Measurements from ENCODE around the gene EPHA3. TPM values are rescaled to one million over a fixed set of nuclear protein-coding genes. Genes with fewer than 3 reads are reported as not detected.

Gene EPHA3
- total and polyA plus RNA-seq, 11 donors = 1.0 to 9.4 (median 3.5) TPM

DNA sequence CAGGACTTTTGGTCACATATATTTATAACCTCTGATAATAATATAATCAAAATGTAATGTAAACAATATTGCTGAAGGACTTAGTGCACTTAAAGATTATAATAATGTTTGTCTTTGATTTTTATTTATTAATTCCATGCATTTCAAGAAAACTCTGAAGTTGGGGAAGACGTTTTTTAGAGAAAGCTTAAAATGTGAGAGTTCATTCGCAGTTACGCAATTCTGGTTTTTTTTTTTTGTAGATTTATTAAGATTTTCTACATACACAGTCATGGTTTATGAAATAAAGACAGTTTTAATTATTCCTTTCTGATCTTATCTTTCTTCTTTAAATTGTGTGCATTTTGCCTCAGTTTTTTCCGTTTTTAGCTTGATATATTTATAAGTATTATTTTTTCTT, 204.7 kb downstream of the EPHA3 start:
- TF ChIP-seq, protein P1, sequence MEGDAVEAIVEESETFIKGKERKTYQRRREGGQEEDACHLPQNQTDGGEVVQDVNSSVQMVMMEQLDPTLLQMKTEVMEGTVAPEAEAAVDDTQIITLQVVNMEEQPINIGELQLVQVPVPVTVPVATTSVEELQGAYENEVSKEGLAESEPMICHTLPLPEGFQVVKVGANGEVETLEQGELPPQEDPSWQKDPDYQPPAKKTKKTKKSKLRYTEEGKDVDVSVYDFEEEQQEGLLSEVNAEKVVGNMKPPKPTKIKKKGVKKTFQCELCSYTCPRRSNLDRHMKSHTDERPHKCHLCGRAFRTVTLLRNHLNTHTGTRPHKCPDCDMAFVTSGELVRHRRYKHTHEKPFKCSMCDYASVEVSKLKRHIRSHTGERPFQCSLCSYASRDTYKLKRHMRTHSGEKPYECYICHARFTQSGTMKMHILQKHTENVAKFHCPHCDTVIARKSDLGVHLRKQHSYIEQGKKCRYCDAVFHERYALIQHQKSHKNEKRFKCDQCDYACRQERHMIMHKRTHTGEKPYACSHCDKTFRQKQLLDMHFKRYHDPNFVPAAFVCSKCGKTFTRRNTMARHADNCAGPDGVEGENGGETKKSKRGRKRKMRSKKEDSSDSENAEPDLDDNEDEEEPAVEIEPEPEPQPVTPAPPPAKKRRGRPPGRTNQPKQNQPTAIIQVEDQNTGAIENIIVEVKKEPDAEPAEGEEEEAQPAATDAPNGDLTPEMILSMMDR (IDR thresholded peaks at IDR 0.05) = no peak
- TF ChIP-seq POLR2A (IDR thresholded peaks at IDR 0.05) = no peak
- no peak for DNase-seq
- 93 to 94% (median 94%) methylated on average over 4 of the region's 4 CpGs for WGBS, 4 donors
- Histone ChIP-seq H3K4me3 (no peak overlapping the region), H3K27me3 (no peaks in the 10 kb centered on the region), H3K27ac (no peak overlapping the region), H3K9me3 (peaks cover 0 to 5% (median 0%) of the 10 kb centered on the region in 12 donors), H3K4me1 (no peaks in the 10 kb centered on the region), H3K36me3 (no peaks in the 10 kb centered on the region)
- no peak for ATAC-seq
- intact Hi-C loops (cut with DNase I) = no loop called here

DNA sequence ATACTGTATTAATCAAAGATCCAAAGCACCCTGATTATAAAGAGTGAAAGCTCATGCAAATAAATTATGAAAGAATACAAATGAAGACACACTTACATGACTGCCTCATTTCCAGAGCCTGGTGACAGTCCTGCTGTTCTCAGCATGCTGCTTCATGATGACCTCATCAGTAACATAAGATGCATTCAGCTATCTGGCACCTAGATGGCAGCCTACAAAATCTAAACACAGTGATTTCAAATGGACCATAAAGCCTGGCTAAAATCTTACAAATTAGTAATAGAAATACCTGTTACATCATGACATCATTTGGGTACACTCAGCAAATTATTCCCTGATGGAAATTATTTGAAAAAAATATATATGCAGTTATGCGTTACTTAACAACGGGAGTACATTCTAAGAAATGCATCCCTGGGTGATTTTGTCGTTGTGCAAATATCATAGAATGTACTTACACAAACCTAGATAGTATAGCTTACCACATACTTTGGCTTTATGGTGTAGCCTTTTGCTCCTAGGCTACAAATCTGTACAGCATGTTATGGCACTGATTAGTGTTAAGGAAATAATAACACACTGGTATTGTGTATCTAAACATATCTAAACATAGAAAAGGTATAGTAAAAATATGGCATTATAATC, 207.2 kb downstream of the EPHA3 start:
- Histone ChIP-seq H3K36me3 (no peaks in the 10 kb centered on the region), H3K4me1 (peaks cover 0 to 3% (median 0%) of the 10 kb centered on the region in 12 donors), H3K27ac (no peak overlapping the region), H3K4me3 (no peak overlapping the region), H3K9me3 (peaks cover 0 to 5% (median 0%) of the 10 kb centered on the region in 12 donors), H3K27me3 (no peaks in the 10 kb centered on the region)
- intact Hi-C loops (cut with DNase I) = no loop called here
- no peak for DNase-seq
- 60 to 91% (median 78%) methylated on average over 3 of the region's 3 CpGs for WGBS, 4 donors
- TF ChIP-seq POLR2A (IDR thresholded peaks at IDR 0.05) = no peak
- TF ChIP-seq, protein P1 (IDR thresholded peaks at IDR 0.05) = peak in 2 of 12 donors; percentile 5 to 12
- ATAC-seq = no peak

DNA sequence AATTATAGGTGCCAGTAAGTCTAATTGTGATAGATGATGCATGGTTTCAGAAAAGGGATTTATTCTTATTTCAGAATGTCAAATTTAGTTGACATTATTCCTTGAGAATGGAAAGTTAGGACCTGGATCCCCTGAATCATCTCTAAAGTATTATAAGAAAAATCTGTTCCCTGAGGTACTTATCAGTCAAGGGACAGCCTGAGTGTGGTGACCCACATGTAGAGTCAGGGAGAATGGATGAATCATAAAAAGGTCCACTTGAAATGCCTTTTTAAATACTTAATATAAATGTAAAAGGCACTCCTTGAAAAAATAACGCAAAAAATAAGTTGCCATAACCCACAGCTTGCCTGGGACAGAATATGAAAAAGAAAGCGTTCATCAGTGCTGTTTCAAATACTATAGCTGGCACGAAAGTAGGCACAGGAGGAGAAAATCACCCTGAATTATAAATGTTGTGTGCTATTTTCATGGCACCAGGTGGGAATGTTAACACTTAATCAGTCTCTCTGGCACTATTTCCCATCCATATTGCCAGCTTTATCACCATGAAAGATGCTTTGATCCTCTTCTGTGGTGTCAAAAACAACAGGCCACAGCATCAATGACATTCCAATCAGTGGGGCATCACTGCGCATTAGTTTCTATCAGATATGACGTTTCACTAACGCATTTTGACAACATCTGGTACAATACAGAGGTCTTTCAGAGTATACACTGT, 208.5 kb downstream of the EPHA3 start:
- ATAC-seq (no peak), DNase-seq (no peak)
- TF ChIP-seq, protein P1 (IDR thresholded peaks at IDR 0.05) = no peak
- no peak for TF ChIP-seq POLR2A (IDR thresholded peaks at IDR 0.05)
- 88 to 91% (median 90%) methylated on average over 6 of the region's 6 CpGs for WGBS, 4 donors
- Histone ChIP-seq H3K9me3 (peaks cover 0 to 5% (median 0%) of the 10 kb centered on the region in 12 donors), H3K27me3 (no peaks in the 10 kb centered on the region), H3K36me3 (no peaks in the 10 kb centered on the region), H3K4me1 (peaks cover 0 to 3% (median 0%) of the 10 kb centered on the region in 12 donors), H3K27ac (no peak overlapping the region), H3K4me3 (no peak overlapping the region)
- intact Hi-C loops (cut with DNase I) = no loop called here

DNA sequence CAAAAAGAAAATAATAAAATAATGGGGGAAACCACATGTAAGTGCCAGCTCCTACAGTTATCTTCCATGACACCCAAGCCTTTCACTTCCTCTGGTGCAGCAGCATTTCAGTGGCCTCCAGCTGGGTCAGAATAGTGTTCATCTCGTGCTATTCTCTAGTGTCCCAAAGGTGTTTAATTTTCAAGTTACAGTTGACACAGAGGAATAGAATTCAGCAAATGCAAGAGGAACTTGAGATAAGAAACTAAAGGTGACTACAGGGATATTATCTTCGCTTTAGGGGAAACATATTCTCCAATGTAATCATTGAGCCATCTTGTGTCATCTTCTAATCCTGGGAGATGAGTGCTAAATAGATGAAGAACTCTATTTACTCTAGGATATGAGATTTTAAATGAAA, 212.8 kb downstream of the EPHA3 start:
- no peaks in the 10 kb centered on the region for H3K27me3 ChIP-seq

More for the DNA sequence above, 212.8 kb downstream of the EPHA3 start:
- no peak overlapping the region for H3K4me3 ChIP-seq
- 82 to 91% (median 86%) methylated on average over 2 of the region's 2 CpGs for WGBS, 4 donors
- intact Hi-C loops (cut with DNase I) = no loop called here
- H3K9me3 ChIP-seq = no peaks in the 10 kb centered on the region
- no peak overlapping the region for H3K27ac ChIP-seq
- peaks cover 0 to 3% (median 0%) of the 10 kb centered on the region in 12 donors for H3K4me1 ChIP-seq
- H3K36me3 ChIP-seq = no peaks in the 10 kb centered on the region
- DNase-seq (no peak), ATAC-seq (no peak)
- TF ChIP-seq, protein P1 (IDR thresholded peaks at IDR 0.05) = no peak
- TF ChIP-seq POLR2A (IDR thresholded peaks at IDR 0.05) = no peak
